HL-60 (cell line): ENCODE measurements around the gene IRS1.

Source experiments
- DNase-seq, 2 experiments: peaks; one replicate each; pipeline ENCODE4 v3.0.0-alpha.2; 2010 to 2020; ENCODE audit warnings: low read depth in 1 of 2, low spot score in 1 of 2
- H3K27ac ChIP-seq: fragments of 250-450 bp; sonication (Bioruptor Pico); replicated peaks from 2 replicates; pipeline ENCODE4 v1.5.1; 2020; ENCODE audit warnings: mild to moderate bottlenecking, moderate library complexity
- H3K27me3 ChIP-seq: fragments of 250-450 bp; sonication (Bioruptor Pico); 2 replicates; pipeline ENCODE4 v1.5.1; 2021; ENCODE audit warnings: mild to moderate bottlenecking, moderate library complexity; ENCODE audit not compliant: insufficient read depth, poor library complexity, severe bottlenecking
- H3K4me3 ChIP-seq: replicated peaks from 2 replicates; pipeline ENCODE4 v1.5.1; 2011; ENCODE audit warnings: mild to moderate bottlenecking, control low read depth, low read length; ENCODE audit not compliant: insufficient read depth
- GABPA ChIP-seq: IDR thresholded peaks from 2 replicates; pipeline ENCODE4 v1.6.1; 2012; ENCODE audit warnings: low read depth
- POLR2AphosphoS5 ChIP-seq: IDR thresholded peaks from 2 replicates; pipeline ENCODE4 v1.6.1; 2012; ENCODE audit warnings: low read depth
- SPI1 ChIP-seq: IDR thresholded peaks from 2 replicates; pipeline ENCODE4 v1.6.1; 2012; ENCODE audit warnings: low read depth, mild to moderate bottlenecking, borderline replicate concordance
- TF ChIP-seq, protein P1 (sequence below): IDR thresholded peaks from one replicate; pipeline ENCODE4 v1.5.1; 2011; ENCODE audit warnings: low read length, control low read depth, inconsistent platforms; ENCODE audit not compliant: insufficient read depth
- TF ChIP-seq, protein P2 (sequence below): IDR thresholded peaks from 2 replicates; pipeline ENCODE4 v1.6.1; 2012; ENCODE audit warnings: low read depth; ENCODE audit not compliant: insufficient replicate concordance

IRS1 gene

DNA sequence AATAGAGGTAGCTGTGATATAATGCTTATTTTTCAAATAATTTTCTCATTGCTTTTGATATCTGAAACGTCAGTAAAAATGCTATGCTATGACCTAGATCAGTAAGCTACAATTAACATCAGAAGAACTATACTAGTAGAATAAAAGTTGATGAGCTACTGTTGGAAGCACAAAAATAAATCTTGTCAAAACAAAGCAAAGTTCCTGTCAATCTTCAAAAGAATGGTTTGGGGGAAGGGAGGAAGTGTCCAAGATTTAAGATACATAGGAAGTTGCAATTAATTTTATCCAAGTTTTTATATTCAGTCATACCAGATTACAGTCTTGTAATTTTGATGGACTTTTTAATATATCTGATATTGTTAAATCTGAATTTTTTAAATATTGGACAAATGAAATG is 19.2 kb downstream of the IRS1 start:
- no peaks in the 10 kb centered on the region for H3K27me3 ChIP-seq
- no peak overlapping the region for H3K27ac ChIP-seq
- no peak overlapping the region for H3K4me3 ChIP-seq
- TF ChIP-seq, protein P1, sequence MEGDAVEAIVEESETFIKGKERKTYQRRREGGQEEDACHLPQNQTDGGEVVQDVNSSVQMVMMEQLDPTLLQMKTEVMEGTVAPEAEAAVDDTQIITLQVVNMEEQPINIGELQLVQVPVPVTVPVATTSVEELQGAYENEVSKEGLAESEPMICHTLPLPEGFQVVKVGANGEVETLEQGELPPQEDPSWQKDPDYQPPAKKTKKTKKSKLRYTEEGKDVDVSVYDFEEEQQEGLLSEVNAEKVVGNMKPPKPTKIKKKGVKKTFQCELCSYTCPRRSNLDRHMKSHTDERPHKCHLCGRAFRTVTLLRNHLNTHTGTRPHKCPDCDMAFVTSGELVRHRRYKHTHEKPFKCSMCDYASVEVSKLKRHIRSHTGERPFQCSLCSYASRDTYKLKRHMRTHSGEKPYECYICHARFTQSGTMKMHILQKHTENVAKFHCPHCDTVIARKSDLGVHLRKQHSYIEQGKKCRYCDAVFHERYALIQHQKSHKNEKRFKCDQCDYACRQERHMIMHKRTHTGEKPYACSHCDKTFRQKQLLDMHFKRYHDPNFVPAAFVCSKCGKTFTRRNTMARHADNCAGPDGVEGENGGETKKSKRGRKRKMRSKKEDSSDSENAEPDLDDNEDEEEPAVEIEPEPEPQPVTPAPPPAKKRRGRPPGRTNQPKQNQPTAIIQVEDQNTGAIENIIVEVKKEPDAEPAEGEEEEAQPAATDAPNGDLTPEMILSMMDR: no peak
- TF ChIP-seq POLR2AphosphoS5 (no peak), SPI1 (no peak), GABPA (no peak)
- TF ChIP-seq, protein P2, sequence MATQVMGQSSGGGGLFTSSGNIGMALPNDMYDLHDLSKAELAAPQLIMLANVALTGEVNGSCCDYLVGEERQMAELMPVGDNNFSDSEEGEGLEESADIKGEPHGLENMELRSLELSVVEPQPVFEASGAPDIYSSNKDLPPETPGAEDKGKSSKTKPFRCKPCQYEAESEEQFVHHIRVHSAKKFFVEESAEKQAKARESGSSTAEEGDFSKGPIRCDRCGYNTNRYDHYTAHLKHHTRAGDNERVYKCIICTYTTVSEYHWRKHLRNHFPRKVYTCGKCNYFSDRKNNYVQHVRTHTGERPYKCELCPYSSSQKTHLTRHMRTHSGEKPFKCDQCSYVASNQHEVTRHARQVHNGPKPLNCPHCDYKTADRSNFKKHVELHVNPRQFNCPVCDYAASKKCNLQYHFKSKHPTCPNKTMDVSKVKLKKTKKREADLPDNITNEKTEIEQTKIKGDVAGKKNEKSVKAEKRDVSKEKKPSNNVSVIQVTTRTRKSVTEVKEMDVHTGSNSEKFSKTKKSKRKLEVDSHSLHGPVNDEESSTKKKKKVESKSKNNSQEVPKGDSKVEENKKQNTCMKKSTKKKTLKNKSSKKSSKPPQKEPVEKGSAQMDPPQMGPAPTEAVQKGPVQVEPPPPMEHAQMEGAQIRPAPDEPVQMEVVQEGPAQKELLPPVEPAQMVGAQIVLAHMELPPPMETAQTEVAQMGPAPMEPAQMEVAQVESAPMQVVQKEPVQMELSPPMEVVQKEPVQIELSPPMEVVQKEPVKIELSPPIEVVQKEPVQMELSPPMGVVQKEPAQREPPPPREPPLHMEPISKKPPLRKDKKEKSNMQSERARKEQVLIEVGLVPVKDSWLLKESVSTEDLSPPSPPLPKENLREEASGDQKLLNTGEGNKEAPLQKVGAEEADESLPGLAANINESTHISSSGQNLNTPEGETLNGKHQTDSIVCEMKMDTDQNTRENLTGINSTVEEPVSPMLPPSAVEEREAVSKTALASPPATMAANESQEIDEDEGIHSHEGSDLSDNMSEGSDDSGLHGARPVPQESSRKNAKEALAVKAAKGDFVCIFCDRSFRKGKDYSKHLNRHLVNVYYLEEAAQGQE: no peak
- DNase-seq: no peak

DNA sequence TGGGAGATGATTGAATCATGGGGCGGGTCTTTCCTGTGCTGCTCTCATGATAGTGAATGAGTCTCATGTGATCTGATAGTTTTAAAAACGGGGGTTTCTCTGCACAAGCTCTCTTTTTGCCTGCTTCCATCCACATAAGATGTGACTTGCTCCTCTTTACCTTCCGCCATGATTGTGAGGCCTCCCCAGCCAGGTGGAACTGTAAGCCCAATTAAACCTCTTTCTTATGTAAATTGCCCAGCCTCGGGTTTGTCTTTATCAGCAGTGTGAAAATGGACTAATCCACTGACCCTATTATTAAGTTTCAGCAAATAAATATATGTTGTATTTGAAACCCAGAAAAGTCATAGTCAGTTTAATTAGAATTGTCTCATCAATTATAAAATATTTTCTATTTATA is 22.0 kb downstream of the IRS1 start:
- no peaks in the 10 kb centered on the region for H3K27me3 ChIP-seq
- H3K4me3 ChIP-seq: no peak overlapping the region
- no peak overlapping the region for H3K27ac ChIP-seq
- no peak for DNase-seq
- TF ChIP-seq GABPA (no peak), SPI1 (no peak)

DNA sequence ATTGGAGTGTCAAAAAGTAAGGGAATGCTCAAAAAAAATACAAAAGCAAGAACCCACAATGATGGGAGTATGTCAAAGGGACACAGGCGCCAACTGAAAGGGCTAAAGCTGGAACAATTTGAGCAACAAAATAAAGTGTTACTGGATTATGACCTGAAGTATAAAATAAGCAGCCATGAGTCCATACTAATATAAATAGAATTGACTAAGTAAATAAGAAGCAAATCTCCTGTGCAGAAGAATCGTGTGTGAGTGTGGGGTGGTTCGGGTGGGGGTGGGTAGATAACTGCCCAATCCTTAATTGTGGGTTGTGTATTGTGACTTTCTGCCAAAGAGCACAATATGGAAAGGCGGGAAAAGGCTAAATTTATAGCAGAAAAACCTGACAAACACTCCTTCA is 23.5 kb downstream of the IRS1 start:
- TF ChIP-seq, protein P2: no peak
- TF ChIP-seq, protein P1: no peak
- no peak for TF ChIP-seq POLR2AphosphoS5
- TF ChIP-seq SPI1: no peak
- TF ChIP-seq GABPA: no peak
- no peak for DNase-seq
- Histone ChIP-seq H3K27me3 (no peaks in the 10 kb centered on the region), H3K4me3 (no peak overlapping the region), H3K27ac (no peak overlapping the region)

DNA sequence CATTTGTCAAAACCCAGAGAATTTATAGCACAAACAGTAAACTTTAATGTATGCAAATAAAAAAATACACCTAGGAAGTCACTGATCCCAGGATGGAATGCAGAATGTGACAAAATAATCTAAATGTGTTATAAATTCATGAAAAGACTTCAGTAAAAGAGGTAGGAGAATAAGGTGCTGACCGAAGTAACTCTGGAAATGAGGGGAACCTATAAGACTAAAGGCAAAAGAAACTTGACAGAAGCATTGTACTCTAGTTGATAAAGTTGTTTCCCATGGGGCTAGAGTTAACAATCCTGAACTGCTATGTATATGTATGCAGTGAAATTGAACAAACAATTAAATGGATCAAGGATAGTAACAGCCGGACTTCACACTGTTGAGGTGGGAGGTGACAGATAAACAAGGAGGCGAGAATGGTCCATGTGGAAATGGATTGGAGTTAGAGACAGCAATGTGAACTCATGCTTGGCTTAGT is 24.5 kb downstream of the IRS1 start:
- H3K27ac ChIP-seq: no peak overlapping the region
- no peak for DNase-seq

More for the DNA sequence above, 24.5 kb downstream of the IRS1 start:
- Histone ChIP-seq H3K27me3 (no peaks in the 10 kb centered on the region), H3K4me3 (no peak overlapping the region)
- no peak for TF ChIP-seq GABPA
- TF ChIP-seq, protein P2: no peak
- no peak for TF ChIP-seq SPI1
- TF ChIP-seq, protein P1: no peak
- TF ChIP-seq POLR2AphosphoS5: no peak
